GM20431 (cell line): ENCODE data around the gene LHX8.
"Not testable (repeated sequence)": the region's sequence is repeated elsewhere in the genome, so short reads cannot be mapped to it uniquely, and the experiment has no call there.

ENCODE experiments used
- in situ Hi-C: fragments of 300-500 bp; cut with MseI, MboI; formaldehyde crosslinking; loops from one replicate; pipeline ENCODE4 v1.15.0; 2020; ENCODE audit warnings: low sequenced_read_pairs; ENCODE audit not compliant: unreplicated experiment

Gene LHX8

DNA sequence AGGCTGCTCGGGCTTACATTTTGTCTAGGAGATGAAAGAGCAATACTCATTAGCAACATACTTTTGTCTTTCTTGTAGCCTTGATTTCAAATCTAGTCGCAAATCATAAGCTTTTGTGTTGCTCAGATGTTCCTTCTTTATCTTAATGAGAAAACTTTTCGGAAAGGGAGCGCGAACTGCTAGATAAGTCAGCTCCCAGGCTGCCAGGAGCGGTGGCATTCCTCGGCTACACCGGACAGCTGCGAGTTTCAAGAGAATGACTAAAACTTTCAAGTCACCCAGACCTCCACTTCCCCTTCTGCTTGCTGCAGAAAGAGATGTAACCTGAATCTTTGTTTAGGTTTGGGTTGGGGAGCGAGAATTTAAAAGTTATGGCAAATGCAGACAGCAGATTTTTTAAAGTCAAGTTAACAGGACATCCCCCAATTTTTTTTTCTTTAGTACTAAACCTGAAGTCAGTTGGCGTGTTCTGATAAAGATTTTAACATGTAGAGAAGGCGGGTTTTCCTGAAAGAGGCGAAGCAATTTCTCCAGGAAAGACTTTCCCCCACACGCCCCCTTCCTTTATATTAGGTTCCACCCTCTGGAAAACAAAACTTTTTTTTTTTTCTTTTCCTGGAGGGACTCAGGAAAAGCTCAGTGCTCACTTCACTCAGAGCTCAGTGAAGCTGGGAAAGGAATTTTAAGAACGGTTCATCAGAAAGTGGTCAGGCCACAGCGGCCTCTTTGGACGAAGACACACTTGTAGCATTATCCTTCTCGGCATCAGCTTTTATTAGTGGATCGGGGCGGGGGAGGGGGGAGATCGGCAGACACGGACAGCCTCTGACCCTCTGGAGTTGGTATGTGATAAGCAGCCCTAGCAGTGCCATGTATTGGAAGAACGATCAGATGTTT lies at the start of gene LHX8:
TSS of gene LHX8 (plus strand) at position 639 of the 897 bp plus-strand sequence. CDS start 2,227 bp downstream, outside the sequence.
- in situ Hi-C loops: no loop called here

DNA sequence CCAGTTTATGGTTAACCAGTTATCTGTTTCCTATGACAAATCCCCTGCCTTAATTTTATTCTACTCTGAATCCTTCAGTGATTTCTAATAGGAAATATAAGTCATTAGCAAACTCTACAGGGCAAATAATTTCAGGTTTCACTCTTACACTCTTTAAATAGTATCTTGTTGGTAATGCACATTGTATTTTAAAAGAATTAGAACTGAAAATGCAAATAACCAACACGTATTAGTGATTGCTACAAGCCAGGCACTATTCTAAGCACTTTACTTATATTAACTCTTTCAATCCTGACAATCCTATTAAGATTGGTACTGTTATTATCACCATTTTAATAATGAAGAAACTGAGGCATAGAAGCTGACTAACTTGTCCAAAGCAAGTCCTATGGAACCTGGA lies 48.3 kb upstream of the LHX8 start:
- in situ Hi-C loops: no loop called here

DNA sequence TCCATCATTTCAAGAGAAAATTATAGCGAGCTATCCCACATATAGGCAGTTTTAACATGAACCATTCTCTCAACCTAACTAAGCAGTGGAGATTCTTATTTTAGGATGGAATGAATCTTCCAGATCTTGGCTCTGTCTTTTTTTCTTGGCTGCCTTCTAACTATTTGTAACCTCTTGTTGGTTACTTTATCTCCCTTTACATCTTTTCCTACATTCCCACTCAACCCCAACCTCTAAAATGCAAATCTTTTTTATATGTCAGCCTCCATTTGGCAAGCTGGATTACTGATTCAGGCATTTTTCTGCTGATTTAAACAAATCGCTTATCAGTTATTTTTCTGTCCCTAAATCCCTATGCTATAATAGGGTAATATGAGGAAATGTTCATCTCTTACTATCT lies 46.9 kb upstream of the LHX8 start:
- in situ Hi-C loops: no loop called here

DNA sequence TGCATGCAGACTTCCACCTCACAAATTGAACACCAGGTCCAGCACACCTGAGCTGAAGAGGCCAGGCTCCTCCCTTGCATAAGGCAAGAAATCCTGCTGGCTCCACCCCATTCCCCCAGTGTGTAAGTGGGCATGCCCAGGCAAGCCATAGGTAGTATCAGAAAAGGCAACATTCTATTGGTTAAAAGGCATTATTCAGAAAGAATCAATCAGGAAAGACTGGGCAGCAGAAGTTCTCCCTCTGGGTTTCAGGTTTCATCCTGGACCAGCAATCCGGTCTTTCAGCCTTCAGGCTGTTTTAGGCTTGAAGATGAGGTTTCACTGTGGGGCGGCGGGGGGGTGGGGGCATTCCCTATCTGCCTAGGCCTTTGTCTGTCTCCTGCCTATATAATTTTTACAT lies 42.0 kb upstream of the LHX8 start:
- in situ Hi-C loops: no loop called here

GRCh38 chr1:75097654-75098053 lies 36.5 kb upstream of the LHX8 start:
- in situ Hi-C loops: no loop called here

GRCh38 chr1:75099581-75099980 lies 34.6 kb upstream of the LHX8 start:
- in situ Hi-C loops: no loop called here

GRCh38 chr1:75100481-75101092 lies 33.6 kb upstream of the LHX8 start:
- in situ Hi-C loops: no loop called here

DNA sequence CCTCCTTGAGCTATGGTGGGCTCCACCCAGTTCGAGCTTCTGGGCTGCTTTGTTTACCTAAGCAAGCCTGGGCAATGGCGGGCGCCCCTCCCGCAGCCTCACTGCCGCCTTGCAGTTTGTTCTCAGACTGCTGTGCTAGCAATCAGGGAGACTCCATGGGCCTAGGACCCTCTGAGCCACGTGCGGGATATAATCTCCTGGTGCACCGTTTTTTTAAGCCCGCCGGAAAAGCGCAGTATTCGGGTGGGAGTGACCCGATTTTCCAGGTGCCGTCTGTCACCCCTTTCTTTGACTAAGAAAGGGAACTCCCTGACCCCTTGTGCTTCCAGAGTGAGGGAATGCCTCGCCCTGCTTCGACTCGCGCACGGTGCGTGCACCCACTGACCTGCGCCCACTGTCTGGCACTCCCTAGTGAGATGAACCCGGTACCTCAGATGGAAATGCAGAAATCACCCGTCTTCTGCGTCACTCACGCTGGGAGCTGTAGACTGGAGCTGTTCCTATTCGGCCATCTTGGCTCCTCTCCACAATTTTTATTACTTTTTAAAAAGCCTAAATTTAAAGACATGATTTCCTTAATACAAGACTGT lies 21.7 kb upstream of the LHX8 start:
- in situ Hi-C loops: not testable (repeated sequence)

DNA sequence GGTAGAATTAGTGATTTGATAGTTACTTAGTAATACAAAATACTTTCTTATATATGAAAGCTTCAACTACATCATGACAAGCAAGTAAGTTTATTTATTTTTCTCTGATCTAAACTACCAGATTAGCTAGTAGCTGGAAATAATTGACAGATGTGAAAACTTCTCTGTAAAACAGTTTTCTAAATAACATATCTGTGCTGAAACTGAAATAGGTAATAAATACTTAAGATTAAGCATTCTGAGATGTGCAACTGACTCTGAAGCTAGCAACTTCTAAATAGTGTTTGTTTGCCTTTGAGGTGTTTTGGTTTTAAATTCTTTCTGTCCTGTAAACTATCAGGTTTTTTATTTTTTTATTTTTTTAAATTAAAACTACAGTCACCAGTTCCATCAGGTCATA lies 18.5 kb upstream of the LHX8 start:
- in situ Hi-C loops: no loop called here

DNA sequence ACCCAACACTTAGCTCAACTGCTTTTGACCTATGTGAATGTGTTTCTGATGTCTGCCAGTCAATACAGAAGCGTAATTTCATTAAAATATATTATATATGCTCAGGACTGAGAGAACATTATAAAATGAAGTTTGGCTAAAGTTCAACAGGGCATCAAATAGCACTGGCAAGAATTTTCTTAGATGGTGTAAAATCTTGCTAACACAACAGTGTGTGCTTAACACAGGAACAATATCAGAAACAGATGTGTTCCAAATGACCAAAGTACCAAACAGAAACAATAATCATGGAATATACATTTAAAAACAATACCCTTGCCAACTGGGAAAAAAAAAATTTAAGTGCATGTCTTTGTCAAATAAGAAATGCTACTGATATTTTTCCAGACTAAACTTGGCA lies 10.4 kb upstream of the LHX8 start:
- in situ Hi-C loops: no loop called here

- in situ Hi-C loops: no loop called here
These were observed 9.7 kb upstream of the LHX8 start for GRCh38 chr1:75124510-75124909.

DNA sequence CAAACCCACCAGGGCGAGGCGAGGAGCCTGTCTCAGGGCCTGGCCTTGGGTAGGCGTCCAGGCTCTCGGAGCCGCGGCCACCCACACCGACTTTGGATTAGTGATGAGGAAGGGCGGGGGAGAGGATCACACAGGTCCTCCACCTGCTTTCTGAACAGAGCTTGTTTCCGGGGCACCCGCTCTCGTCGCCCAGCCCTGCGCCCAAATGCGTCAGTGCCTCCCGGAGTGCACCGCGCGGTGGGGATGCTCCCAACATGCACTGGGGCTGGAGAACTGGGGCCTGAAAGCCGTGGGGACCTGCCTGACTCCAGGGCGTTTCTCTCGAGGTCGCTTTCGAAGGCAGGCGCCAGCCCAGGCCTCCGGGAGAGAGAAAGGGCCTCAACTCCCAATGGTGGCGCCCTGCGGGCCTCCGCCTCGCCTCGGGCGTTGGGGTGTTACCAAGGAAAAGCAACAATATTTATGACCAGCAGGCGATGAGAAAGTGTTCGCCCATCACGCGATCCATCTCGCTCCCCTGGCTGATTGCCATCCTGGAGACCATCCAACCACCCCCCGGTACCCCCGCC lies 8.9 kb upstream of the LHX8 start:
- in situ Hi-C loops: no loop called here

DNA sequence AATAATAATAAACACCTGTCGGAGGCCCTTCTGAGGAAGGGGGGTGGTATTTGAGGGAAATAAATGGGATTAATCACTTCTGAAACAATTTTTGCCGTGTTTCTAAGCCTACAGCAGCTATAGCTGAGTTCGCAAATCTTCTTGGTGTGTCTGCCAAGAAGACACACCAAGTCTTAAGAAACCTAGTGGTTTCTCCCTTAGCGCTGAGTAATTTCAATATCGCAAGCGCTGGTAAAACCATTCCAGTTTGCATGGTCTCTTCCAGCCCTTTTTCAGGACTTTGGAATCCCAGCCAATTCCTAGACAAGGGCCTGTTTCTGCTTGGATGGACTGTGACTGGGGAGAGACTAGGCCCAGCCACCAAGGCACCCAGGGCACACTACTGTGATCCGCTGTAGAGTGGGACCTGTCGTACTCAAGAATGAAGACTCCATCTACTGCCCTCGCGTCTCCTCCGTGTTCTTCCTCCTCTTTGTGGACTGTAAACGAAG lies 7.5 kb upstream of the LHX8 start:
- in situ Hi-C loops: no loop called here

- in situ Hi-C loops: no loop called here
These were observed 6.1 kb upstream of the LHX8 start for GRCh38 chr1:75127916-75128717.

GRCh38 chr1:75129660-75129982 lies 4.6 kb upstream of the LHX8 start:
- in situ Hi-C loops: no loop called here

- in situ Hi-C loops: no loop called here
These were observed 4.0 kb upstream of the LHX8 start for GRCh38 chr1:75129983-75130789.

DNA sequence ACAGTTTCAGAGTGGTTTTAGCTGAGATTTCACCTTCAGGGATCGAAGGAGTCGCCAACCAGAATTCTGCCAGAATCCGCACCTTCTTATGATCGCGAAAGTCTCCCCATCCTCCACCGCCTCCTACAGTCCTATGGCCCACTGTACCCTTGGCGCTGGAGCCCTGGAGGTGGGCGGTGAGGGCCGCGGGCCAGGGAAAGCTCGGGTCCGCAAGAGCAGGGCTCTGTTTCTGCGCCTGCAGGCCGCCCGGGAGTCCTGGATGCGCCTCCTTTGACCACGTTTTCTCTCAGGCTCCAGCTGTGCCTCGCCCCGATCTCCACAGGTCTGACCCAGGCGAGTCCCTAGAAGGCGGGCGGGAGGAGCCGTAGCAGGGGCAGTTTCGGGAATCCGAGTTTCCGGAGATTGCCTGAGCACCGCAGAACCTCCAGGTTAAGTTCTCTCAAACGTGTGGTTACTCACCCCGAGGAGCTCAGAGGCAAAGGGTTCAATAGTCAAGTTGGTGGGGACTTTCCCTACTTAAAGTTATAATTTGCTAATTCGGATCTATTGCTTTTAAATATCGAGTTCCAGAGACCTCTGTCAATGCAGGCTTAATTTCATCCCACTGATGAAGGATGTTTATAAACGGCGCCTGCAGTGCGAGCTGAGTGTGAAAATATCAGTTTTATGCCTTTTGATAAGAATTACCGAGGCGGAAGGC lies 3.2 kb upstream of the LHX8 start:
- in situ Hi-C loops: no loop called here

DNA sequence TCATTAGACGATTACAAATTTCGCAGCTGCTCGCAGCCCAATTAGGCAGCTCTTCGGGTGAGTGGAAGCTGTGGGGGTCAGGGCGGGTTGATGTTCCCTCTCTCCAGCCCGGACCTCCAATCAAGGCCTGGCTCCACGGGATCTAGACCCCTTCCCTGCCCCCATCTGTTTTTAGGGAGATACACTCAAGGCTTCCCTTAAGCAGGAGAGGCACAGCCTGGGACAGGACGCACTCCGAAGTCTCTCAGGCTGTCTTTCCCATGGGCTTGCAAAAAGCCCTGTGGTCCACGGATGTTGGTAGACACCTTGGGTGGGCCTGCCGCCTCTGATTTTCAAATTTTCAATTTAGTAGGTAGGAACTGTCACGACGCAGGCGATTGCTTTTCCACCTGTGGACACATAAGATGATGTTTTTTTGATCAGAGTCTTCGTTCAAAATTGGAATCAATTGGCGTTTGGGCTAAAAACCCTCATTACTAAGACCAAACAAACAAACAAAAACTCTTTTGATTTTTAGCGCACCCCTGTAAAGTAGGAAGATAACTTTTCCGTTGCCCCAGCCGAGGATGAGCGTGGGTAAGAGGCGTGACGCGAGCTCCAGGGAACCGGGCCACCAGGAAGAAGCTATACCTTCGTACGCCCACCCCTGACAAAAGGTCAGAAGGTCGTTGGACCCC lies 2.5 kb upstream of the LHX8 start:
- in situ Hi-C loops: no loop called here
